ENCODE data around the gene CUL9.

Gene CUL9

GRCh38 chr6:43186706-43187105 is 4.7 kb downstream of the CUL9 start:
- no peak for TF ChIP-seq CTCF (IDR thresholded peaks at IDR 0.05; ENCODE audit: insufficient read depth, low read depth, low read length, missing control alignments)
- no peak overlapping the region for H3K4me3 ChIP-seq (ENCODE audit: low read depth, low read length)
- no peak for DNase-seq (ENCODE audit: low read depth)

GRCh38 chr6:43187821-43188220 is 5.8 kb downstream of the CUL9 start:
- no peak for TF ChIP-seq CTCF (IDR thresholded peaks at IDR 0.05; ENCODE audit: insufficient read depth, low read depth, low read length, missing control alignments)
- H3K4me3 ChIP-seq (ENCODE audit: low read depth, low read length), result no peak overlapping the region
- DNase-seq (ENCODE audit: low read depth), result no peak

GRCh38 chr6:43188426-43188825 is 6.4 kb downstream of the CUL9 start:
- no peak overlapping the region for H3K4me3 ChIP-seq (ENCODE audit: low read depth, low read length)
- no peak for DNase-seq (ENCODE audit: low read depth)
- TF ChIP-seq CTCF (IDR thresholded peaks at IDR 0.05; ENCODE audit: insufficient read depth, low read depth, low read length, missing control alignments), result no peak

- no peak for DNase-seq (ENCODE audit: low read depth)
- TF ChIP-seq CTCF (IDR thresholded peaks at IDR 0.05; ENCODE audit: insufficient read depth, low read depth, low read length, missing control alignments), result no peak
Measured at GRCh38 chr6:43189776-43190304, 7.8 kb downstream of the CUL9 start.

GRCh38 chr6:43192911-43193310 is 10.9 kb downstream of the CUL9 start:
- no peak overlapping the region for H3K4me3 ChIP-seq (ENCODE audit: low read depth, low read length)
- no peak for DNase-seq (ENCODE audit: low read depth)
- TF ChIP-seq CTCF (IDR thresholded peaks at IDR 0.05; ENCODE audit: insufficient read depth, low read depth, low read length, missing control alignments), result no peak

More at GRCh38 chr6:43189776-43190304, 7.8 kb downstream of the CUL9 start:
- H3K4me3 ChIP-seq (ENCODE audit: low read depth, low read length), result no peak overlapping the region

- no peak for TF ChIP-seq CTCF (IDR thresholded peaks at IDR 0.05; ENCODE audit: insufficient read depth, low read depth, low read length, missing control alignments)
- no peak for DNase-seq (ENCODE audit: low read depth)
- H3K4me3 ChIP-seq (ENCODE audit: low read depth, low read length), result no peak overlapping the region
Measured at GRCh38 chr6:43193929-43194328, 11.9 kb downstream of the CUL9 start.

GRCh38 chr6:43196337-43196736 is 14.3 kb downstream of the CUL9 start:
- no peak for TF ChIP-seq CTCF (IDR thresholded peaks at IDR 0.05; ENCODE audit: insufficient read depth, low read depth, low read length, missing control alignments)
- no peak for DNase-seq (ENCODE audit: low read depth)
- H3K4me3 ChIP-seq (ENCODE audit: low read depth, low read length), result no peak overlapping the region

Measured in GM12865 (cell line).